ENCODE measurements around the gene ARHGEF28. TPM values are rescaled to one million over a fixed set of nuclear protein-coding genes. Genes with fewer than 3 reads are reported as not detected.

ARHGEF28 gene
- total RNA-seq, 2 donors from 2014 or later, result 7.6 to 8.0 TPM

DNA sequence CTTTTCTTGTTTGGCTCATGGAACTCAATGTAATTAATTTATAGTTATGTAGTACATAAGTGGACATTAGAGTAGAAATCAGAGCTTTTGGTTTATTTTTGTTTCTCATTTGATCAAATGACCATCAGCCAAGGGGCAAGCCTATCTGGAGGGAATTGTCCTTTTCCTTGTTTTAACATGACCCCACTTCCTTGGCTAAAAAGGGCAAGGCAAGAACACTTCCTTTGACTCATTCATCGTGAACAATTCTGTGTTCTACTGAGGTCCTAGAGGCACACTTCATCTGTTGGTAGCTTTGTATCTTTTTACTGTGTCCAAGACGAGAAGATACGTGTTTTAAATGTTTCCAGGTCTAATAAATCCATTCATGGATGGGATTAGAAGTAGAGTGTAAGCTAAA lies 148.9 kb downstream of the ARHGEF28 start:
- no peak for DNase-seq
- Histone ChIP-seq H3K27ac (no peak overlapping the region), H3K9ac (ENCODE audit: low read depth in 2 of 2, low read length in 2 of 2) (no peak overlapping the region), H3K36me3 (no peaks in the 10 kb centered on the region), H3K27me3 (no peaks in the 10 kb centered on the region), H3K4me3 (no peak overlapping the region), H3K9me3 (no peaks in the 10 kb centered on the region), H3K4me1 (no peaks in the 10 kb centered on the region)
- intact Hi-C loops (cut with DNase I), result no loop called here
- TF ChIP-seq, protein P1, sequence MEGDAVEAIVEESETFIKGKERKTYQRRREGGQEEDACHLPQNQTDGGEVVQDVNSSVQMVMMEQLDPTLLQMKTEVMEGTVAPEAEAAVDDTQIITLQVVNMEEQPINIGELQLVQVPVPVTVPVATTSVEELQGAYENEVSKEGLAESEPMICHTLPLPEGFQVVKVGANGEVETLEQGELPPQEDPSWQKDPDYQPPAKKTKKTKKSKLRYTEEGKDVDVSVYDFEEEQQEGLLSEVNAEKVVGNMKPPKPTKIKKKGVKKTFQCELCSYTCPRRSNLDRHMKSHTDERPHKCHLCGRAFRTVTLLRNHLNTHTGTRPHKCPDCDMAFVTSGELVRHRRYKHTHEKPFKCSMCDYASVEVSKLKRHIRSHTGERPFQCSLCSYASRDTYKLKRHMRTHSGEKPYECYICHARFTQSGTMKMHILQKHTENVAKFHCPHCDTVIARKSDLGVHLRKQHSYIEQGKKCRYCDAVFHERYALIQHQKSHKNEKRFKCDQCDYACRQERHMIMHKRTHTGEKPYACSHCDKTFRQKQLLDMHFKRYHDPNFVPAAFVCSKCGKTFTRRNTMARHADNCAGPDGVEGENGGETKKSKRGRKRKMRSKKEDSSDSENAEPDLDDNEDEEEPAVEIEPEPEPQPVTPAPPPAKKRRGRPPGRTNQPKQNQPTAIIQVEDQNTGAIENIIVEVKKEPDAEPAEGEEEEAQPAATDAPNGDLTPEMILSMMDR (IDR thresholded peaks at IDR 0.05), result no peak

DNA sequence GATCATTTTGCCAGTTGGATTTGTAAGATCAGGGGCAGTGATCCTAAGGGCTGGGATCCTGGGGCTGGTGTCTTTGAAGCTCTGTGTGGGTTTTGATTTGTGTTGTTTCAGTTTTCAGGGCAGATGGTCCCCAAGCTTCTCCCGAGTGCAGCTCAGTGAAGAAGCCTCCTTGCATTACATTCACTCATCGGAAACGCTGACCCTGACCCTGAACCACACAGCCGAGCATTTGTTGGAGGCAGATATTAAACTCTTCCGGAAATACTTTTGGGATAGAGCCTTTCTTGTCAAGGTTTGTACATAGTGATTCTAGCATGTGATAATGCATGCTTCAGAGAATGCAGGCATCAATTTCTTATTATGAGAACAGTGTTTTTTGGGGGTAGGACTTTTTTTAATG lies 150.4 kb downstream of the ARHGEF28 start:
- Histone ChIP-seq H3K4me1 (no peaks in the 10 kb centered on the region), H3K9me3 (no peaks in the 10 kb centered on the region), H3K9ac (ENCODE audit: low read depth in 2 of 2, low read length in 2 of 2) (no peak overlapping the region), H3K4me3 (no peak overlapping the region), H3K27me3 (no peaks in the 10 kb centered on the region), H3K36me3 (no peaks in the 10 kb centered on the region), H3K27ac (no peak overlapping the region)
- intact Hi-C loops (cut with DNase I), result no loop called here
- TF ChIP-seq, protein P1 (IDR thresholded peaks at IDR 0.05), result no peak
- no peak for DNase-seq

DNA sequence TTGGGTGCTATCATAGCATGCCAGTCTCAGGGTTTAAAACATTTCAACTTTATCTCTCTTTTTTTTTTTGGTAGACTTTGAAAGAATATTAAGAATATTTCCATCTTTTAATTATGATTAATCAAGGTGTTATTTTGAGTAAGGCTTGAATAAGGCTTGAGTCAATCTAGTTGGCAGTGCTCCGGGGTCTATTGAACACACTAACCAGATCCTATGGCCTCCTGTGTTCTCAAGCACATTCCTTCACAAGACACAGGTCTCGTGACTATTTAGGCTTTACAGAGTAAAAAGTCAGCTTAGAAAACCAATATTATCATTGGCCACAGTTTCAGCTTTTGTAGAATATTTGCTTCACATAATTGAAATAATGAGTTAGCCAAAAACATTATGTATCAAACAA lies 151.2 kb downstream of the ARHGEF28 start:
- Histone ChIP-seq H3K9me3 (no peaks in the 10 kb centered on the region), H3K36me3 (no peaks in the 10 kb centered on the region), H3K9ac (ENCODE audit: low read depth in 2 of 2, low read length in 2 of 2) (no peak overlapping the region), H3K4me1 (no peaks in the 10 kb centered on the region), H3K27ac (no peak overlapping the region), H3K27me3 (no peaks in the 10 kb centered on the region), H3K4me3 (no peak overlapping the region)
- intact Hi-C loops (cut with DNase I), result no loop called here
- DNase-seq, result no peak
- TF ChIP-seq, protein P1 (IDR thresholded peaks at IDR 0.05), result no peak

DNA sequence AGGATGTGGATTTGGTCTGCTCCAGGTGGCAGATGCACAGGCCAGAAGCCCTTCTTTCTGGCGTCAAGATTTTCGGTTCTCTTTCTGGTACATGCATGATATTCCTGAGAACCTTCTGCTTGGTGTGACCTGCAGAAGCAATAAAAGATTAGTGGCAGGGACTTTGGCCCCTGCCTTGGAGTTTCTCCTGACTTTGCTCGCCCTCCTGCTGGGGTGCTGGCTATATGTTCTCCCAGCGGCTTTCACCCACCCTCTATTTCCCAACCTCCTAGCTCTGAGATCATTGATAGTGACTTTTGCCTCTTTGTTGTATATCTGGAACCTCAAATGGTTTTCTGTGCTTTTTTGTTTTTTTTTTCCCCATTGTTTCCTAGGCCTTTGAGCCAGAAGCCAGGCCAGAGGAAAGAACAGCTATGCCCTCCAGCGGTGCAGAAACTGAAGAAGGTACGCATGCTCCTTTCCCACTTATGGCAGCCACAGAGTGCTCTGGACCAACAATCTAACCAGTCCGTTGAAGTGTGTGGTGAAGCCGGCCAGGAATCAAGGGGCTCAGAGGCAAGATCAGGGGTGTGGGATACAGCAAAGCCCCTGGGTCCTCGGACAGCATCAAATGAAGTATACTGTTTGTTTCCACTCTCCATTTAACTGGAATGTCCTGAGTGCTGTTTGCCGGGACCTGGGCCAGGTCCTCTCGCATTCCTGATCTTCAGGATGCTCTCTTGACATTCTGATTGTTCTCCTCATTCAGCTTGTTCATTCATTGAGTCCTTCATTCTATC lies 154.5 kb downstream of the ARHGEF28 start:
- Histone ChIP-seq H3K9me3 (no peaks in the 10 kb centered on the region), H3K27me3 (no peaks in the 10 kb centered on the region), H3K27ac (no peak overlapping the region), H3K4me3 (no peak overlapping the region), H3K4me1 (no peaks in the 10 kb centered on the region), H3K9ac (ENCODE audit: low read depth in 2 of 2, low read length in 2 of 2) (no peak overlapping the region), H3K36me3 (no peaks in the 10 kb centered on the region)
- DNase-seq, result peak; percentile 24
- intact Hi-C loops (cut with DNase I), result loop anchor here (10.0 kb wide), 1 partner anchor 86 kb away; no protein-coding TSS in a partner anchor
- TF ChIP-seq, protein P1 (IDR thresholded peaks at IDR 0.05), result no peak

DNA sequence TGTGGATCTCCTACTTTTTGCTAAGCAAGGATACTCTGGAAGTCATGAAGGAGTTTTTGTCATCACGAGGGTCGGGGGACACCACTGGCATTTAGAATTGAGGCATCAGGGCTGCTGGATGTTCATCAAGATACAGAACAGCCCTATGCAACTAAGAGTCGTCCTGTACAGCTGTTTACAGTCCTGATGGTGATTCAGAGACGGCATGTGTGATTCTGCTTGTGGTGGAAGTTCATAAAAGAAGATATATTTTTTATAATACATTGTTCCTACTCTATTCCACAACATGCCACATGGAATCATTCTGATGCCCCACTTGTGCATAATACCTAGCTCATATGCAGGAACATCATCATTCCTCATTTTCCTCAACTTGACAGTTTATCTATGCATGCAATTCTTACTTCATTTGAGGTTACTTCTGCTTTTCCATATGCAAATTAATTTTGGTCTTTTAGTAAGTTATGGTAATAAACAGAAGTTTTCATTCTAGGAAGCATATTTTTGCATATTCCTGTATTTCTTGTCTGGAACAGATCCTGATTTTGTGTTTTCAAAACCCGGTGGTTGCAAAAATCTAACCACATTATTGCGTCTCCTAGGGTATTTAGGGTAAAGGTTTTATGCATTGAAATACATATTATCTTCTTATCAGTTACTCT lies 155.2 kb downstream of the ARHGEF28 start:
- no peak for DNase-seq
- Histone ChIP-seq H3K9ac (ENCODE audit: low read depth in 2 of 2, low read length in 2 of 2) (no peak overlapping the region), H3K27ac (no peak overlapping the region), H3K27me3 (no peaks in the 10 kb centered on the region), H3K4me1 (no peaks in the 10 kb centered on the region), H3K4me3 (no peak overlapping the region), H3K9me3 (no peaks in the 10 kb centered on the region), H3K36me3 (no peaks in the 10 kb centered on the region)
- TF ChIP-seq, protein P1 (IDR thresholded peaks at IDR 0.05), result no peak
- intact Hi-C loops (cut with DNase I), result loop anchor here (10.0 kb wide), 1 partner anchor 86 kb away; no protein-coding TSS in a partner anchor

All from colonic mucosa (tissue), 4 donors.